GM10847 (cell line): ENCODE measurements around the gene TMEM97.

Source experiments
- POLR2A ChIP-seq: IDR thresholded peaks from 2 replicates; pipeline ENCODE4 v1.6.1; 2011; ENCODE audit not compliant: insufficient read length; ENCODE audit errors: extremely low read depth

TMEM97 gene

GRCh38 chr17:28366605-28367004, 47.6 kb downstream of the TMEM97 start:
- no peak for TF ChIP-seq POLR2A

GRCh38 chr17:28367641-28368305, 48.8 kb downstream of the TMEM97 start:
- no peak for TF ChIP-seq POLR2A

- TF ChIP-seq POLR2A, result no peak
Measured at GRCh38 chr17:28368306-28368831, 49.4 kb downstream of the TMEM97 start.

- TF ChIP-seq POLR2A, result no peak
Measured at GRCh38 chr17:28368915-28369683, 50.1 kb downstream of the TMEM97 start.

- no peak for TF ChIP-seq POLR2A
Measured at GRCh38 chr17:28369684-28370034, 50.7 kb downstream of the TMEM97 start.

- no peak for TF ChIP-seq POLR2A
Measured at GRCh38 chr17:28370035-28370743, 51.2 kb downstream of the TMEM97 start, which contains the start of gene VTN. Gene VTN, minus strand, starts transcription at chr17:28370307. Its CDS starts 104 bp downstream, at chr17:28370203.

GRCh38 chr17:28370744-28371103, 51.7 kb downstream of the TMEM97 start:
- TF ChIP-seq POLR2A, result no peak

- TF ChIP-seq POLR2A, result no peak
Measured at GRCh38 chr17:28371245-28372202, 52.5 kb downstream of the TMEM97 start, which contains the start of gene SARM1. Gene SARM1, plus strand, starts transcription at chr17:28371694. Its CDS starts 339 bp downstream, at chr17:28372033.

GRCh38 chr17:28372203-28372944, 53.4 kb downstream of the TMEM97 start:
- no peak for TF ChIP-seq POLR2A

- no peak for TF ChIP-seq POLR2A
Measured at GRCh38 chr17:28372945-28373274, 53.9 kb downstream of the TMEM97 start.
